Esophagus muscularis mucosa (tissue), 3 donors: ENCODE results near the gene MAZ.

Source experiments
- CTCF ChIP-seq, 3 experiments: fragments of 200-600 bp in 2 of 3; fragments of 450-650 bp in 1 of 3; sonication (generic) in 2 of 3; IDR thresholded peaks; one replicate each; pipeline ENCODE4 v1.5.1; 2017 to 2019; ENCODE audit warnings: antibody characterized with exemption in 3 of 3, mild to moderate bottlenecking in 2 of 3, moderate library complexity in 1 of 3
- POLR2A ChIP-seq: fragments of 450-650 bp; IDR thresholded peaks from one replicate; pipeline ENCODE4 v1.6.1; 2017; ENCODE audit warnings: antibody characterized with exemption, moderate library complexity, mild to moderate bottlenecking, low read depth

DNA sequence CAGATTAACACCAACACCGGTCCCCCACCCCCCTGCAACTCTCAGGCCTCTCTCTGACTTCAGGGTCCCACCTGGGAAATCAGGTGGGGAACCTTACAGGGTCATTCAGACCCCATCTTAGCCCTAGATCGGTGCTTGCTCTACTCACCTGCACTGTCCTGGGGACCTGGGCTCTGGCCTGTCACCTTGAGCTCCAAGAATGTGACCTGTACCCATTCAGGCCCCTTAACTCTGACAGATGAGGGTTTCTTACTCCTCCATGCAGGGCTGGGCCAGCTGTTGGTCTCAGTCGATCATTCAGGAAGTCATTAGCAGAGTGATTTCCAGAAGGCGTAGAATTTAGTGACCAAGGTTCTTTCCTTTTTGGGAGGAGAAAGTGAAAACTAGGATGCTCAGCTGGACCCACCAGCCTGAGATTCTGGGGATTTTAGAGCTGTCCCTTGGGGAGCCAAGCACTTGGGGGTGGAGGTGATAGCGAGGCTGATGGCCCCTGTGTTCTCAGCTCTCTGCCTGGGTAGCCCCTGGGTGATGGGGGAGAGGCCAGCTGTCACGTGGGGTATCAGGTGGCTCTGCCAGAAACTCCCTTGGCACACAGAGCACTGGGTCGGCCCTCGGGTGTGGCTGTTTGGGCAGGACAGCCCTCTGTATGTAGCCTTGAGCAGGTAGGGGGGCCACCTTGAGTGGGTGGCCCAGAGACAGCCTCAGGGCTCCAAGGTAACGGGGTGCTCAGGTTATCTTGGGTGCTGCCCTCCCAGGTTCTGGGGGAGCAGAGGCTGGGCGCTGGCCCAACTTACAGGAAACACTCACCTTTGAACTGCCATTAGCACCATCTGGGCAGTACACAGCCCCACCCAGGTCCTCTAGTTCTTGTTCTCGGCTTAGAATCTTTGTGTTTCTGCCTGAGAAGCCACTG lies 14.7 kb downstream of the MAZ start:
- no peak for TF ChIP-seq POLR2A
- no peak for TF ChIP-seq CTCF (IDR thresholded peaks at IDR 0.05)
